ENCODE data around the gene PPP1R2.
A peak's percentile ranks its signal among the peaks of the same experiment; 100 is the strongest.

The PPP1R2 gene

GRCh38 chr3:195543500-195544229 is 540 bp upstream of the PPP1R2 start (continued):
- TF ChIP-seq, protein P1, sequence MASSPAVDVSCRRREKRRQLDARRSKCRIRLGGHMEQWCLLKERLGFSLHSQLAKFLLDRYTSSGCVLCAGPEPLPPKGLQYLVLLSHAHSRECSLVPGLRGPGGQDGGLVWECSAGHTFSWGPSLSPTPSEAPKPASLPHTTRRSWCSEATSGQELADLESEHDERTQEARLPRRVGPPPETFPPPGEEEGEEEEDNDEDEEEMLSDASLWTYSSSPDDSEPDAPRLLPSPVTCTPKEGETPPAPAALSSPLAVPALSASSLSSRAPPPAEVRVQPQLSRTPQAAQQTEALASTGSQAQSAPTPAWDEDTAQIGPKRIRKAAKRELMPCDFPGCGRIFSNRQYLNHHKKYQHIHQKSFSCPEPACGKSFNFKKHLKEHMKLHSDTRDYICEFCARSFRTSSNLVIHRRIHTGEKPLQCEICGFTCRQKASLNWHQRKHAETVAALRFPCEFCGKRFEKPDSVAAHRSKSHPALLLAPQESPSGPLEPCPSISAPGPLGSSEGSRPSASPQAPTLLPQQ (tag by site-specific recombination; IDR thresholded peaks at IDR 0.05) = peak; percentile 34; the same call in 1 of the 2 replicates
- no peak for TF ChIP-seq ZNF645 (tag by site-specific recombination; IDR thresholded peaks at IDR 0.05)
- no peak for TF ChIP-seq ZNF518A (tag by site-specific recombination; conservative IDR thresholded peaks at IDR 0.05; ENCODE audit: low read depth)
- TF ChIP-seq TCF7L2 (IDR thresholded peaks at IDR 0.05; ENCODE audit: borderline replicate concordance, low read depth, low read length) = no peak
- TF ChIP-seq ZNF416 (tag by site-specific recombination; IDR thresholded peaks at IDR 0.05) = no peak
- no peak for TF ChIP-seq ZNF292 (tag by site-specific recombination; IDR thresholded peaks at IDR 0.05; ENCODE audit: borderline replicate concordance, low read depth)
- no peak for TF ChIP-seq ZNF610 (tag by site-specific recombination; IDR thresholded peaks at IDR 0.05; ENCODE audit: borderline replicate concordance)
- no peak for TF ChIP-seq ZFP69B (tag by site-specific recombination; IDR thresholded peaks at IDR 0.05)
- TF ChIP-seq, protein P2, sequence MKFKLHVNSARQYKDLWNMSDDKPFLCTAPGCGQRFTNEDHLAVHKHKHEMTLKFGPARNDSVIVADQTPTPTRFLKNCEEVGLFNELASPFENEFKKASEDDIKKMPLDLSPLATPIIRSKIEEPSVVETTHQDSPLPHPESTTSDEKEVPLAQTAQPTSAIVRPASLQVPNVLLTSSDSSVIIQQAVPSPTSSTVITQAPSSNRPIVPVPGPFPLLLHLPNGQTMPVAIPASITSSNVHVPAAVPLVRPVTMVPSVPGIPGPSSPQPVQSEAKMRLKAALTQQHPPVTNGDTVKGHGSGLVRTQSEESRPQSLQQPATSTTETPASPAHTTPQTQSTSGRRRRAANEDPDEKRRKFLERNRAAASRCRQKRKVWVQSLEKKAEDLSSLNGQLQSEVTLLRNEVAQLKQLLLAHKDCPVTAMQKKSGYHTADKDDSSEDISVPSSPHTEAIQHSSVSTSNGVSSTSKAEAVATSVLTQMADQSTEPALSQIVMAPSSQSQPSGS (tag by site-specific recombination; IDR thresholded peaks at IDR 0.05; ENCODE audit: low read depth) = peak; percentile 97
- TF ChIP-seq, protein P3, sequence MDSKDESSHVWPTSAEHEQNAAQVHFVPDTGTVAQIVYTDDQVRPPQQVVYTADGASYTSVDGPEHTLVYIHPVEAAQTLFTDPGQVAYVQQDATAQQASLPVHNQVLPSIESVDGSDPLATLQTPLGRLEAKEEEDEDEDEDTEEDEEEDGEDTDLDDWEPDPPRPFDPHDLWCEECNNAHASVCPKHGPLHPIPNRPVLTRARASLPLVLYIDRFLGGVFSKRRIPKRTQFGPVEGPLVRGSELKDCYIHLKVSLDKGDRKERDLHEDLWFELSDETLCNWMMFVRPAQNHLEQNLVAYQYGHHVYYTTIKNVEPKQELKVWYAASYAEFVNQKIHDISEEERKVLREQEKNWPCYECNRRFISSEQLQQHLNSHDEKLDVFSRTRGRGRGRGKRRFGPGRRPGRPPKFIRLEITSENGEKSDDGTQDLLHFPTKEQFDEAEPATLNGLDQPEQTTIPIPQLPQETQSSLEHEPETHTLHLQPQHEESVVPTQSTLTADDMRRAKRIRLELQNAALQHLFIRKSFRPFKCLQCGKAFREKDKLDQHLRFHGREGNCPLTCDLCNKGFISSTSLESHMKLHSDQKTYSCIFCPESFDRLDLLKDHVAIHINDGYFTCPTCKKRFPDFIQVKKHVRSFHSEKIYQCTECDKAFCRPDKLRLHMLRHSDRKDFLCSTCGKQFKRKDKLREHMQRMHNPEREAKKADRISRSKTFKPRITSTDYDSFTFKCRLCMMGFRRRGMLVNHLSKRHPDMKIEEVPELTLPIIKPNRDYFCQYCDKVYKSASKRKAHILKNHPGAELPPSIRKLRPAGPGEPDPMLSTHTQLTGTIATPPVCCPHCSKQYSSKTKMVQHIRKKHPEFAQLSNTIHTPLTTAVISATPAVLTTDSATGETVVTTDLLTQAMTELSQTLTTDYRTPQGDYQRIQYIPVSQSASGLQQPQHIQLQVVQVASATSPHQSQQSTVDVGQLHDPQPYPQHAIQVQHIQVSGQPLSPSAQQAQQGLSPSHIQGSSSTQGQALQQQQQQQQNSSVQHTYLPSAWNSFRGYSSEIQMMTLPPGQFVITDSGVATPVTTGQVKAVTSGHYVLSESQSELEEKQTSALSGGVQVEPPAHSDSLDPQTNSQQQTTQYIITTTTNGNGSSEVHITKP (tag by site-specific recombination; IDR thresholded peaks at IDR 0.05) = peak; percentile 80
- no peak for TF ChIP-seq ZNF580 (tag by site-specific recombination; IDR thresholded peaks at IDR 0.05)
- TF ChIP-seq ZNF548 (tag by site-specific recombination; IDR thresholded peaks at IDR 0.05) = no peak
- TF ChIP-seq ZNF18 (tag by site-specific recombination; IDR thresholded peaks at IDR 0.05) = no peak
- no peak for TF ChIP-seq ZNF549 (tag by site-specific recombination; IDR thresholded peaks at IDR 0.05)
- no peak for TF ChIP-seq ZNF274 (IDR thresholded peaks at IDR 0.05; ENCODE audit: low read length)
- no peak for TF ChIP-seq ZNF274 (tag by site-specific recombination; IDR thresholded peaks at IDR 0.05; ENCODE audit: borderline replicate concordance)
- TF ChIP-seq TRIM28 (IDR thresholded peaks at IDR 0.05; ENCODE audit: borderline replicate concordance, low read length) = no peak
- no peak for TF ChIP-seq ZNF658 (tag by site-specific recombination; IDR thresholded peaks at IDR 0.05)
- TF ChIP-seq ZNF311 (tag by site-specific recombination; IDR thresholded peaks at IDR 0.05; ENCODE audit: borderline replicate concordance) = no peak
- TF ChIP-seq WT1 (tag by site-specific recombination; IDR thresholded peaks at IDR 0.05) = no peak
- TF ChIP-seq, protein P4, sequence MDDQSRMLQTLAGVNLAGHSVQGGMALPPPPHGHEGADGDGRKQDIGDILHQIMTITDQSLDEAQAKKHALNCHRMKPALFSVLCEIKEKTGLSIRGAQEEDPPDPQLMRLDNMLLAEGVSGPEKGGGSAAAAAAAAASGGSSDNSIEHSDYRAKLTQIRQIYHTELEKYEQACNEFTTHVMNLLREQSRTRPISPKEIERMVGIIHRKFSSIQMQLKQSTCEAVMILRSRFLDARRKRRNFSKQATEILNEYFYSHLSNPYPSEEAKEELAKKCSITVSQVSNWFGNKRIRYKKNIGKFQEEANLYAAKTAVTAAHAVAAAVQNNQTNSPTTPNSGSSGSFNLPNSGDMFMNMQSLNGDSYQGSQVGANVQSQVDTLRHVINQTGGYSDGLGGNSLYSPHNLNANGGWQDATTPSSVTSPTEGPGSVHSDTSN (CRISPR knock-in tag; IDR thresholded peaks at IDR 0.05) = no peak
- TF ChIP-seq ZNF423 (tag by site-specific recombination; IDR thresholded peaks at IDR 0.05) = no peak
